OCI-LY1 (cell line): ENCODE results near the gene VMP1.

Source experiments
- CTCF ChIP-seq: fragments of 200-600 bp; sonication (generic), shearing (Covaris generic); IDR thresholded peaks from 2 replicates; pipeline ENCODE4 v1.5.1; 2017; ENCODE audit warnings: mild to moderate bottlenecking, antibody characterized with exemption, low read length, moderate library complexity, mixed read lengths
- EZH2 ChIP-seq: fragments of 200-600 bp; sonication (generic), shearing (Covaris generic); IDR thresholded peaks from 2 replicates; pipeline ENCODE4 v1.8.0; 2017; ENCODE audit warnings: borderline replicate concordance, mixed run types, mild to moderate bottlenecking, antibody characterized with exemption, low read length, moderate library complexity, mixed read lengths

- TF ChIP-seq CTCF (no peak), EZH2 (no peak)
Observed at GRCh38 chr17:59838052-59838916, 130.8 kb downstream of the VMP1 start.
